ENCODE measurements around the gene ELK3. TPM values are rescaled to one million over a fixed set of nuclear protein-coding genes. Genes with fewer than 3 reads are reported as not detected.

Gene ELK3
- total and polyA plus RNA-seq, 9 of the 15 experiments (the other 6 are each of a cell fraction or from before 2014, with no cell fraction given), result 1.5 to 5.5 (median 2.9) TPM

DNA sequence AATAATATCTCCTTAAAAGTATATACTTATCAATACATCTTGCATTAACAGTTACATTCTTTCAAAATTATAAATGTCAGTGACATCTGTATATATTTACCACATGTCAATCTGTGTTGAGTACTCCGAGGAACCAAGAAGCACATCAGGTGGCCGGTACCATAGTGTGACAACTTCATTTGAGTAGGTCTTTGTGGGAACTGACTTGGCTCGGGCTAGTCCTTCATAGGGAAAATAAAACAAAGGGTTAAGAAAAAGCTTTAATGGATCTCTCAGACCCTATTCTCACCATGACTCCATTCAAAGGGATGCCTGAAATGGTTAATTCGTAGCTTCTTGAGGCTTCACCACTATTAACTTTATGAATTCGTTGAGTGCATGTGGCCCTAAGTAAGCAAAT is 94.9 kb downstream of the ELK3 start:
- no peaks in the 10 kb centered on the region for H3K79me2 ChIP-seq (ENCODE audit: control insufficient read depth, insufficient read depth, low read length)
- no peak for DNase-seq (ENCODE audit: extremely low read depth in 1 of 4, low spot score in 3 of 4)
- H3K36me3 ChIP-seq (ENCODE audit: control insufficient read depth, insufficient read depth, low read length), result peaks cover 71% of the 10 kb centered on the region
- BruUV-seq (replicated peaks), result no TSS peak
- ChIA-PET POLR2A (no interaction called here), CTCF (ENCODE audit: low intra/inter-chr PET ratio) (no interaction called here)
- no peak for FAIRE-seq
- no peak overlapping the region for H2AFZ ChIP-seq (ENCODE audit: low read depth, low read length)
- no peaks in the 10 kb centered on the region for H3K9me1 ChIP-seq (ENCODE audit: control insufficient read depth, insufficient read depth, low read length)
- no peak overlapping the region for H3K27ac ChIP-seq (ENCODE audit: extremely low read depth, low read depth, low read length)
- H3K9ac ChIP-seq (ENCODE audit: insufficient read depth in 1 of 2, low read depth in 2 of 2, low read length in 2 of 2), result no peak overlapping the region
- ATAC-seq, result no peak
- TF ChIP-seq MED1 (CRISPR knock-in tag; IDR thresholded peaks at IDR 0.05; ENCODE audit: borderline replicate concordance) (no peak), ESRRA (IDR thresholded peaks at IDR 0.05; ENCODE audit: borderline replicate concordance, low read depth) (no peak), NFATC3 (IDR thresholded peaks at IDR 0.05) (no peak)
- TF ChIP-seq, protein P1, sequence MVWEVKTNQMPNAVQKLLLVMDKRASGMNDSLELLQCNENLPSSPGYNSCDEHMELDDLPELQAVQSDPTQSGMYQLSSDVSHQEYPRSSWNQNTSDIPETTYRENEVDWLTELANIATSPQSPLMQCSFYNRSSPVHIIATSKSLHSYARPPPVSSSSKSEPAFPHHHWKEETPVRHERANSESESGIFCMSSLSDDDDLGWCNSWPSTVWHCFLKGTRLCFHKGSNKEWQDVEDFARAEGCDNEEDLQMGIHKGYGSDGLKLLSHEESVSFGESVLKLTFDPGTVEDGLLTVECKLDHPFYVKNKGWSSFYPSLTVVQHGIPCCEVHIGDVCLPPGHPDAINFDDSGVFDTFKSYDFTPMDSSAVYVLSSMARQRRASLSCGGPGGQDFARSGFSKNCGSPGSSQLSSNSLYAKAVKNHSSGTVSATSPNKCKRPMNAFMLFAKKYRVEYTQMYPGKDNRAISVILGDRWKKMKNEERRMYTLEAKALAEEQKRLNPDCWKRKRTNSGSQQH (CRISPR knock-in tag; IDR thresholded peaks at IDR 0.05), result no peak
- TF ChIP-seq, protein P2, sequence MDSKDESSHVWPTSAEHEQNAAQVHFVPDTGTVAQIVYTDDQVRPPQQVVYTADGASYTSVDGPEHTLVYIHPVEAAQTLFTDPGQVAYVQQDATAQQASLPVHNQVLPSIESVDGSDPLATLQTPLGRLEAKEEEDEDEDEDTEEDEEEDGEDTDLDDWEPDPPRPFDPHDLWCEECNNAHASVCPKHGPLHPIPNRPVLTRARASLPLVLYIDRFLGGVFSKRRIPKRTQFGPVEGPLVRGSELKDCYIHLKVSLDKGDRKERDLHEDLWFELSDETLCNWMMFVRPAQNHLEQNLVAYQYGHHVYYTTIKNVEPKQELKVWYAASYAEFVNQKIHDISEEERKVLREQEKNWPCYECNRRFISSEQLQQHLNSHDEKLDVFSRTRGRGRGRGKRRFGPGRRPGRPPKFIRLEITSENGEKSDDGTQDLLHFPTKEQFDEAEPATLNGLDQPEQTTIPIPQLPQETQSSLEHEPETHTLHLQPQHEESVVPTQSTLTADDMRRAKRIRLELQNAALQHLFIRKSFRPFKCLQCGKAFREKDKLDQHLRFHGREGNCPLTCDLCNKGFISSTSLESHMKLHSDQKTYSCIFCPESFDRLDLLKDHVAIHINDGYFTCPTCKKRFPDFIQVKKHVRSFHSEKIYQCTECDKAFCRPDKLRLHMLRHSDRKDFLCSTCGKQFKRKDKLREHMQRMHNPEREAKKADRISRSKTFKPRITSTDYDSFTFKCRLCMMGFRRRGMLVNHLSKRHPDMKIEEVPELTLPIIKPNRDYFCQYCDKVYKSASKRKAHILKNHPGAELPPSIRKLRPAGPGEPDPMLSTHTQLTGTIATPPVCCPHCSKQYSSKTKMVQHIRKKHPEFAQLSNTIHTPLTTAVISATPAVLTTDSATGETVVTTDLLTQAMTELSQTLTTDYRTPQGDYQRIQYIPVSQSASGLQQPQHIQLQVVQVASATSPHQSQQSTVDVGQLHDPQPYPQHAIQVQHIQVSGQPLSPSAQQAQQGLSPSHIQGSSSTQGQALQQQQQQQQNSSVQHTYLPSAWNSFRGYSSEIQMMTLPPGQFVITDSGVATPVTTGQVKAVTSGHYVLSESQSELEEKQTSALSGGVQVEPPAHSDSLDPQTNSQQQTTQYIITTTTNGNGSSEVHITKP (IDR thresholded peaks at IDR 0.05; ENCODE audit: partially characterized antibody), result no peak
- H3K9me3 ChIP-seq (replicated peaks; ENCODE audit: control insufficient read depth, insufficient read depth, low read depth, low read length), result no peaks in the 10 kb centered on the region
- H3K4me3 ChIP-seq, result no peak overlapping the region
- in situ Hi-C loops (cut with MboI) (no loop called here), intact Hi-C loops (cut with micrococcal nuclease) (no loop called here)
- no peaks in the 10 kb centered on the region for H4K20me1 ChIP-seq (replicated peaks; ENCODE audit: control insufficient read depth, insufficient read depth, low read length)
- WGBS (ENCODE audit: insufficient coverage, low coverage, missing lambda C conversion rate), result 86% methylated on average over 5 of the region's 5 CpGs
- no peaks in the 10 kb centered on the region for H3K27me3 ChIP-seq (ENCODE audit: control insufficient read depth in 2 of 2, insufficient read depth in 2 of 2, low read length in 2 of 2)
- H3K4me2 ChIP-seq (ENCODE audit: insufficient read depth, low read length), result no peak overlapping the region
- no peaks in the 10 kb centered on the region for H3K4me1 ChIP-seq (replicated peaks in 1 of 2; ENCODE audit: control insufficient read depth in 2 of 2, insufficient read depth in 2 of 2, low read length in 2 of 2)
